ENCODE measurements around the gene NTS.

NTS gene

GRCh38 chr12:85923767-85924331 is 49.8 kb downstream of the NTS start:
- no peak for DNase-seq

- DNase-seq = no peak
Measured at GRCh38 chr12:85927166-85927565, 53.1 kb downstream of the NTS start.

Measured in activated CD8-positive, alpha-beta memory T cell treated with anti-CD3 and anti-CD28 coated beads for 24 hours (primary cell).